A549 (cell line): ENCODE measurements around the gene SELENOI.

Experiments used
- CBX2 ChIP-seq: fragments of 200-600 bp; sonication (generic); IDR thresholded peaks from 2 replicates; pipeline ENCODE4 v1.6.1; 2016; ENCODE audit warnings: low read depth, mild to moderate bottlenecking, borderline replicate concordance
- CHD2 ChIP-seq: fragments of 150-350 bp; IDR thresholded peaks from 2 replicates; pipeline ENCODE4 v1.6.1; 2014; ENCODE audit warnings: low read length; ENCODE audit not compliant: partially characterized antibody
- CTCF ChIP-seq: fragments of >200 bp; sonication (Bioruptor Twin); formaldehyde crosslinking; IDR thresholded peaks from 3 replicates; pipeline ENCODE4 v1.5.1; 2016
- EP300 ChIP-seq, 2 experiments: fragments of >200 bp; sonication (Bioruptor Twin); formaldehyde crosslinking; IDR thresholded peaks; 2 replicates in 1 of 2; 3 replicates in 1 of 2; pipeline ENCODE4 v1.6.1; 2016 to 2017
- KDM1A ChIP-seq: fragments of 200-600 bp; sonication (generic); IDR thresholded peaks from 2 replicates; pipeline ENCODE4 v1.6.1; 2016; ENCODE audit warnings: low read depth, mild to moderate bottlenecking
- KDM5A ChIP-seq: fragments of 200-600 bp; sonication (generic); IDR thresholded peaks from 2 replicates; pipeline ENCODE4 v1.6.1; 2016; ENCODE audit warnings: antibody characterized with exemption, mild to moderate bottlenecking
- MAFK ChIP-seq: fragments of 450-650 bp; IDR thresholded peaks from 2 replicates; pipeline ENCODE4 v1.6.1; 2014; ENCODE audit not compliant: partially characterized antibody
- NPAS2 ChIP-seq: fragments of 250-450 bp; sonication (Bioruptor Pico); IDR thresholded peaks from 2 replicates; pipeline ENCODE4 v1.8.0; 2022; ENCODE audit warnings: mild to moderate bottlenecking, moderate library complexity, borderline replicate concordance
- POLR2A ChIP-seq: IDR thresholded peaks from 2 replicates; pipeline ENCODE4 v1.6.1; 2012; ENCODE audit warnings: mild to moderate bottlenecking, low read length
- REST ChIP-seq: fragments of 200-600 bp; sonication (generic); IDR thresholded peaks from 2 replicates; pipeline ENCODE4 v1.6.1; 2016; ENCODE audit warnings: antibody characterized with exemption, mild to moderate bottlenecking, moderate library complexity
- SMC3 ChIP-seq: fragments of >200 bp; sonication (Bioruptor Twin); formaldehyde crosslinking; IDR thresholded peaks from 3 replicates; pipeline ENCODE4 v1.6.1; 2018; ENCODE audit warnings: inconsistent platforms
- TFCP2L1 ChIP-seq: fragments of 250-450 bp; sonication (Bioruptor Pico); IDR thresholded peaks from 2 replicates; pipeline ENCODE4 v1.5.0; 2021; ENCODE audit warnings: mild to moderate bottlenecking
- ZC3H11A ChIP-seq: fragments of 450-650 bp; IDR thresholded peaks from 2 replicates; pipeline ENCODE4 v1.6.1; 2014; ENCODE audit warnings: antibody characterized with exemption, mild to moderate bottlenecking

GRCh38 chr2:26300234-26300925, 45.6 kb upstream of the SELENOI start:
- TF ChIP-seq CTCF (no peak), POLR2A (no peak), CHD2 (no peak), NPAS2 (CRISPR knock-in tag) (no peak), CBX2 (no peak), EP300 (IDR thresholded peaks at IDR 0.05) (no peak), KDM1A (no peak), SMC3 (no peak), REST (no peak), ZC3H11A (no peak), TFCP2L1 (no peak), KDM5A (no peak), MAFK (no peak)
